GM21381 (cell line): ENCODE data around the gene ATP6V1F.

ENCODE experiments used
- ATAC-seq: cut with Tn5 transposase; IDR thresholded peaks from one replicate; pipeline ENCODE4 v1.9.1; 2021; ENCODE audit warnings: mild to moderate bottlenecking, moderate library complexity; ENCODE audit not compliant: unreplicated experiment

Gene ATP6V1F

DNA sequence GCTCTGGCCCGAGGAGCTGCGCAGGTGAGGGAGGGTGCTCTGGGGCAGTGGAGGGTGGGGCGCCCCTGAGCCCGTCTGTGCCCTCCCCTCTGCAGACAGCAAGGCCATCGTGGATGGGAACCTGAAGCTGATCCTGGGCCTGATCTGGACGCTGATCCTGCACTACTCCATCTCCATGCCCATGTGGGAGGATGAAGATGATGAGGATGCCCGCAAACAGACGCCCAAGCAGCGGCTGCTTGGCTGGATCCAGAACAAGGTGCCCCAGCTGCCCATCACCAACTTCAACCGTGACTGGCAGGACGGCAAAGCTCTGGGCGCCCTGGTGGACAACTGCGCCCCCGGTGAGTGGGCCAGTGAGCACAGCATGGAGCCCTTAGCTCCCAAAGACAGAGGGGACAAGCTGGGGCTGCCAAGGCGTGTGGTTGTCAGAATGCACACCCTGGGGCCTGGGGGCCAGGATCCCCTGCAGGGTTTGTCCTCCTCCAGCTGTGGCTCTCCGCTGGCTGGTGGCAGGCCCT lies 27.4 kb upstream of the ATP6V1F start:
- ATAC-seq = no peak

DNA sequence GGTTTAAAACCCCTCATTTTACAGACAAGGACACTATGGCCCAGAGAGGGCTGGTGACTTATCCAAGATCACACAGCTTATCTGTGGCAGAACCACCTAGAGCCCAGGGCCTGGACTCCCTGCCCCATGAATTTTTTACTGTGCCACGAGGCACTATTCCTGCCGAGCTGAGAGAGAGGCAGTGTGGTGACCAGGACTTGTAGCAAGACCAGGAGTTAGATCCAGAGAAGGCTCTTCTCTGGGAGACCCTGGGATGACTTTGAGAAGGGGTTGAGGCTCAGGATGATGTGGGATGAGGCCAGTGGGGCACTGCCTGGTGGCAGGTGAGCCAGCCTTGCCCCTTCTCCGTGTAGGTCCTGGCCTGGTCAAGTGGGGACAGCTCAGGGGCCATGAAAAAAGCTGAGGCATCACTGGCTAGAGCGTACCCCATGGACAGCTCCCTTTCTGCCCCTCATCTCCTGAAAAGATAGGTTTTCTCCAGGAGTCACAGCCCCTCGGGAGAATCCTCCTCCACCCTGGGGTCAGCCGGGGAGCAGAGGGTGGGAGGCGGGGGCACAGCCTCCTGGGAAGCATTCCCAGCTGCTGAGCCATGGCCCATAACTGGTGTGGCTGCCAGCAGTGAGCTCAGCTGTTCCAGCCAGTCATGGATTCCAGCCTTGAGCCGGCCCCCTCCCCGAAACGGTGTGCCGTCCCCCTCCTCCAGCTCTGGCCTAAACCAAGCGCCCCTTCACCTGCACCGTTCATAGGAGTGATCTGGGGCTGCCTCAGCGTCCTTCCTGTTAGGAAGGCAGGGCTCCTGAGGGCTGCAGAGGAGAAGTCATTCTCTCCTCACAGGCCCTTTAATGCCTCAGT lies 26.6 kb upstream of the ATP6V1F start:
- no peak for ATAC-seq

DNA sequence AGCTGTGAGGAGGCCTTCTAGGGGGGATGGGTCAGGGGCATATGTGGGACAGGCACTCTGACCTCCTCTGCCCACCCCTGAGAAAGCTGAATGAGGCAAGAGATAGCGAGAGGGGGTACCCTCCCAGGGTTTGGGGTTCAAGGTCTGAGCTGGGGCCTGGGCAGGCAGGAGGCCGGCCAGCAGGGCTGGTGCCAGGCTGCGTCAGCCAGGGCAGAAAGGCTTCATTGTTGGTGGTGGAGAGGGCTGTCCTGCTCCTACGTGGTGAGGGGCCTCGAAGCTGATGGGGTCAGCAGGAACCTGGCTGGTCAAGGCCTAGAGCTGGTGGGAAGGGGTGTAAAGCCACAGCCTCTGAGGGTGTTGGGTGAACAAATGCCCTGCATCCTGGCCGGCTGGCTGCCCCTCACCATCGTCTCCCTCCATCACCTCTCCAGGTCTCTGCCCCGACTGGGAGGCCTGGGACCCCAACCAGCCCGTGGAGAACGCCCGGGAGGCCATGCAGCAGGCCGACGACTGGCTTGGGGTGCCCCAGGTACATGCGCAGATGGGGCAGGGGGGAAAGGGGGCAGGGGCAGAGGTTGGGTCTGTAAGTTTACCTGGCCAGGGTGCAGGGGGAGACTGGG lies 25.8 kb upstream of the ATP6V1F start:
- no peak for ATAC-seq

DNA sequence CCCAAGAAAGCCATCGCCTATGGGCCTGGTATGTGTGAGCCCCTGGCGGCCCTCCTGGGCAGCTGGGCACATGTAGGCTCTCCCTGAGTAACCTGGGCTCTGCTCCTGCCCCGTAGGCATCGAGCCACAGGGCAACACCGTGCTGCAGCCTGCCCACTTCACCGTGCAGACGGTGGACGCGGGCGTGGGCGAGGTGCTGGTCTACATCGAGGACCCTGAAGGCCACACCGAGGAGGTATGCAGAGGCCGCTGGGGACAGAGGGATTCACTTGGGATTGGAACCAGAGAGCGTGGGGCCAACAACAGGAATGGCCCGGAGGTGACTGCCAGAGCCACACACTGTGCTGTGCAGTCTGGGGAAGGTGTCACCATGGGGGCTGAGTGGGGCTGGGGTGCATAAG lies 25.1 kb upstream of the ATP6V1F start:
- no peak for ATAC-seq

DNA sequence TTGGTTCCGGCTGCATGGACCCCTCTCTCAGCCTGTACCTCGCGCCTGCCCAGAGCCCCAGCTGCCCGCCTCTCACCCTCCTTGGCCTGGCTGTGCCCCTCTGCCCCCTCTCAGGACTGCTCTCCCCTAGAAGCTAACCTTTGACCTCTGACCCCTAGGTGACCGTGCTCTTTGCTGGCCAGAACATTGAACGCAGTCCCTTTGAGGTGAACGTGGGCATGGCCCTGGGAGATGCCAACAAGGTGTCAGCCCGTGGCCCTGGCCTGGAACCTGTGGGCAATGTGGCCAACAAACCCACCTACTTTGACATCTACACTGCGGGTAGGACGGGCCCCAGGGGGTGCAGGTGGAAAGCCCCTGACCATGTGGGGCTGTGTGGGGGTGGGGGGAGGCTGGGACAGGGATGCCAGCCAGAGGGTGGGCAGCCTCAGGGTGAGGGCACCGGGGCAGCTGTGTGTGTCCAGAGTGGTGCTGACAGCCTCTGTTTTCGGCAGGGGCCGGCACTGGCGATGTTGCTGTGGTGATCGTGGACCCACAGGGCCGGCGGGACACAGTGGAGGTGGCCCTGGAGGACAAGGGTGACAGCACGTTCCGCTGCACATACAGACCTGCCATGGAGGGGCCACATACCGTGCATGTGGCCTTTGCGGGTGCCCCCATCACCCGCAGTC lies 24.4 kb upstream of the ATP6V1F start:
- ATAC-seq = no peak

DNA sequence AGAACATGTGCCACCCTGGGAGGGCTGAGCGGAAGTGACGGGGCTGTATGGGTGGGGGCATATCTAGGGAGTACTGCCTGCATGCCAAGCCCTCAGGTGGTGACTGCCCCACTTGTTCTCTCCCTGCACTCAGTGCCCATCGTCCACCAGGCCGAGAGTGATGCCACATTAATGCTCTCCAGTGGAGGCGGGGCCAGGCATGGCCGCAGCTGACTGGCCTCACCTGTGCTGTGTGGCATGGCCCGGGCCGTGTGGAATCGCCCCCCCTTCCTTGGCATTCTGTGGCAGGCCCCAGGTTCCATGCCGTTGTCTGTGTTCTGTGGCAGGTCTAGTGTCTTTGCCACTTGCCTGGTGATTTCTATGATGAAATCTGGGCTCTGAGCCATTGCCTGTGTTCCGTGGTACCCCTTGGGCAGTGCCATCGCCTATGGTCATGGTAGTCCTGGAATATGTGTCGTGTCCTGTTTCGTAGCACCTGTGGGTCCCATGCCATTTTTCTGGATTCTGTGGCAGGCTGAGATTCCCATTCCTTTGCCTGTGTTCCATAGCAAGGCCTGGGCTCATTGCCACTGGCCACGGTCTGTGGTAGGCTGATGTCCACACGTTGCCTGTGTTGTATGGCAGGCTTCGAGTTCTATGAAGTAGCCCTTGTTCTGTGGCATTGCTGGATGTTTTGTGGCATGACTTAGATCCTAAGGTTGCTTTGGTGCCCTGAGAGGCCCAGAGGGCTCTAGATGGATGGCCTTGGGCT lies 23.5 kb upstream of the ATP6V1F start:
- ATAC-seq = no peak

DNA sequence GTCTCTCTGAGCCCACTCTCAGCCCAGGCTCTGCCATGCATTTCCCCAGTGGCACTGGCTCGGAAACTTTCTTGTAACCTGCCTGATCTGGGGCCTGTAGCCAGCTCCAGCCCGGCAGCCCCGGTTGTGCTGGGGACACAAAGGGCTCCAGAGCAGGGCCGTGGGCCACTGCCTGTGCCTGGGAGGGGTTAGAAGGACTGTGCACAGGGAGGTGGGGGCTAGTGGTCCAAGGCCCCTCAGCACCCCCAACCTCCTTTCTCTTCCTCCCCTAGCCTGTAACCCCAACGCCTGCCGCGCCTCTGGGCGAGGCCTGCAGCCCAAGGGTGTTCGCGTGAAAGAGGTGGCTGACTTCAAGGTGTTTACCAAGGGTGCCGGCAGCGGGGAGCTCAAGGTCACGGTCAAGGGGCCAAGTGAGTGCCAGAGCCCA lies 22.9 kb upstream of the ATP6V1F start:
- no peak for ATAC-seq

DNA sequence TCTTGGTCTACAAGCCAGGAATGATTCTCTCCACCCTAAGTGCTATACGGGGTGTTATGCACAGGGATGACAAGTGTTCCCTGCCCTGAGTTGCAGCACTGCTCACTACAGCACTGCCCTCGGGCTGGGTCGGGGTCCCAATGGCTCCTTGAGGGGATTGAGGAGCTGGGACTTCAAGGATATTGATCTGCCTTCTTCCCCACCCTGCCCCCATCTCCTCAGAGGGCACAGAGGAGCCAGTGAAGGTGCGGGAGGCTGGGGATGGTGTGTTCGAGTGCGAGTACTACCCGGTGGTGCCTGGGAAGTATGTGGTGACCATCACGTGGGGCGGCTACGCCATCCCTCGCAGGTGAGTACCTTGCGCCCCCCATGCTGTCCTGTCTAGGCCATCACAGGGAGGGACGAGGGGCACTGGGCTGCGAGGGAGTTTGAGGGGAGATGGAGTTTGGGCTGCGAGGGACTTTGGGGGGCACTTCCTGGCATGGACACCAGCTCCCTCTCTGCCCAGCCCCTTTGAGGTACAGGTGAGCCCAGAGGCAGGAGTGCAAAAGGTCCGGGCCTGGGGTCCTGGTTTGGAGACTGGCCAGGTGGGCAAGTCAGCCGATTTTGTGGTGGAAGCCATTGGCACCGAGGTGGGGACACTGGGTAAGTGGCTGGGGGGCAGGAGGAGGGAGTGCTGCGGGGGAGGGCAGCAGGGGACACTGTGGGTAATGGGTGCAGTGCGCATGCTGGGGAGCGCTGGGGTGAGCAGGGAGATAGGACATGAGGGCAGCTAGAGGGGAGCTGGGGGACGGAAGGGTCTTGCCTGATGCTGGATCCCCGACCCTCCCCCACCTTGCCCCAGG lies 22.1 kb upstream of the ATP6V1F start:
- no peak for ATAC-seq

DNA sequence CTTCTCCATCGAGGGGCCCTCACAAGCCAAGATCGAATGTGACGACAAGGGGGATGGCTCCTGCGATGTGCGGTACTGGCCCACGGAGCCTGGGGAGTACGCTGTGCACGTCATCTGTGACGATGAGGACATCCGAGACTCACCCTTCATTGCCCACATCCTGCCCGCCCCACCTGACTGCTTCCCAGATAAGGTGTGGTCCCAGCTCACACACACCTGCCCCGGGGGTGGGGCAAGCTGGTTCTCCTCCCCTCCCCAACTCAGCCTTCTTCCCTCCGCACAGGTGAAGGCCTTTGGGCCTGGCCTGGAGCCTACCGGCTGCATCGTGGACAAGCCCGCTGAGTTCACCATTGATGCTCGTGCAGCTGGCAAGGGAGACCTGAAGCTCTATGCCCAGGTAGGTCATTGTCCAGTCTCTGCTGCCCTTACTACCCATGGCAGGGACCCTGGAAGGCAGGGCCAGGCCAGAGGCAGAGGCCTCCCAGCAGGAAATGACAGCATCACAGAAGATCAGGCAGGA lies 21.4 kb upstream of the ATP6V1F start:
- no peak for ATAC-seq

DNA sequence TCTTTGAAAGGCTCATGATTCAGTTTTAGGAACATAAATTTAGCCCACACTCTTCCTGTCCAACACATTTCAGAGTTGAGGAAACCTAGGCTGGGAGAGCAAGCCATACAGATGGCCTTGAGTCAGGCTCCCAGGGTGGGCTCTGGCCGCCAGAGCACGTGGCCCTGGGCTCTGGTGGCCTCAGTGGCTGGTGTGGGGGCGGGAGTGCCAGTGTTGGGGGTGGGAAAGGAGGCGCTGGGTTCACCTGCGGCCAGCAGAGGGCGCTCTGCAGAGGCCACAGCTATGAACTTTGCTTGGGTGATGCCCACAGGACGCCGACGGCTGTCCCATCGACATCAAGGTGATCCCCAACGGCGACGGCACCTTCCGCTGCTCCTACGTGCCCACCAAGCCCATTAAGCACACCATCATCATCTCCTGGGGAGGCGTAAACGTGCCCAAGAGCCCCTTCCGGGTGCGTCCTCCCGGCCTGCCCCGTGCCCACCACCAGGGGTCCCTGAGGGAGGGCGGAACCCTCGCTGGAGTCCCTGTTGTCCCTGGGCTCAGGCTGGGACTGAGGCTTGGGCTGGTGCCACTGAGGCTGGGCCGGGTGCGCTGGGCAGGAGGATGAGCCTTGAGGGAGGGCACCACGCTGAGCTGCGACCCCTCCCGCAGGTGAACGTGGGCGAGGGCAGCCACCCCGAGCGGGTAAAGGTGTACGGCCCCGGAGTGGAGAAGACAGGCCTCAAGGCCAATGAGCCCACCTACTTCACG lies 20.6 kb upstream of the ATP6V1F start:
- peak; percentile 57 for ATAC-seq

DNA sequence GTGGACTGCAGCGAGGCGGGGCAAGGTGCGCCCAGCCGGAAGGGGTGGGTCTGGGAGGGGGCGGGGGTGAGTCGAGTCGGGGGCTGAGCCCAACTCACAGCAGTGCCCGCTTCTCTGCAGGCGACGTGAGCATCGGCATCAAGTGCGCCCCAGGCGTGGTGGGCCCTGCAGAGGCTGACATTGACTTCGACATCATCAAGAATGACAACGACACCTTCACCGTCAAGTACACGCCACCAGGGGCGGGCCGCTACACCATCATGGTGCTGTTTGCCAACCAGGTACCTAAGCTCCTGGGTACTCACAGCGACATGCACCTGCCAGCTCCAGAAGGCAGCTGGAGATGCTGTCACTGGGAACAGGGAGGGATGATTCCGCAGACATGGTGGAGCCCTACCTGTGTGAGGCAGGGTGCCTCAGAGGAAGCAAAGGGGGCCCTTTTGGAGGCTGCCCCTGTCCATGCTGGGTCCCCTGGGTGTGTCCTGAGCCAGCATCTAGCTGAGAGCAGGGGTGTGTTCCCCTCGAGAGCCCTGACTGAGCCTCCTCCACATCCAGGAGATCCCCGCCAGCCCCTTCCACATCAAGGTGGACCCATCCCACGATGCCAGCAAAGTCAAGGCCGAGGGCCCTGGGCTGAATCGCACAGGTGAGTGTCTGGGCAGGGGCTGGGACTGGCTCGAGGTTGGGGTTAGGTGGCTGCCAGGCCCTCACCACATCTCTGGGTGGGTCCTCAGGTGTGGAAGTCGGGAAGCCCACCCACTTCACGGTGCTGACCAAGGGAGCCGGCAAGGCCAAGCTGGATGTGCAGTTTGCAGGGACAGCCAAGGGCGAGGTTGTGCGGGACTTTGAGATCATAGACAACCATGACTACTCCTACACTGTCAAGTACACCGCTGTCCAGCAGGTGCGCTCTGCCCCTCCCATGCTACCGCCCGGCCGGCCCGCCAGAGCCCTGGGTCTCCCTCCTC lies 19.7 kb upstream of the ATP6V1F start:
- ATAC-seq = no peak

DNA sequence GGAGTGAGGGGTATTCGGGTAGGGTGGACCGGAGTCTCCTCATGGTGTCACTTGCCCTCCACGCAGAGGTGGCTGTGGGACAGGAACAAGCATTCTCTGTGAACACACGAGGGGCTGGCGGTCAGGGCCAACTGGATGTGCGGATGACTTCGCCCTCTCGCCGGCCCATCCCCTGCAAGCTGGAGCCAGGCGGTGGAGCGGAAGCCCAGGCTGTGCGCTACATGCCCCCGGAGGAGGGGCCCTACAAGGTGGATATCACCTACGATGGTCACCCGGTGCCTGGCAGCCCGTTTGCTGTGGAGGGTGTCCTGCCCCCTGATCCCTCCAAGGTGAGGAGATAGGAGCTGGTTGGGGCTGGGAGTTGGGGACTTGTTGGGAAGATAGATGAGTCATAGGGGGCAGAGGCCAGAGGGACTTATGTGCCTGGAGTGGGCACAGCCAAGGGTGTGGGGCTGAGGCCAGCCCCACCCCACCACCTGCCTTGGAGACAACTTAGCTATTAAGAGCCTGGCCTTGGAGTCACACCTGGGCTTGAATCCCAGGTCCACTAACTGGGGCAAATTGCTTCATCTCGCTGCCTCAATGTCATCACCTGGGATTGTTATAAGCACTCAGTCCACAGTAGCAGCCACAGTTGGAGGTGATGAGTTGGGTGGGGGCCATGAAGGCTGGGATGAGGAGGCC lies 18.6 kb upstream of the ATP6V1F start:
- ATAC-seq = no peak

DNA sequence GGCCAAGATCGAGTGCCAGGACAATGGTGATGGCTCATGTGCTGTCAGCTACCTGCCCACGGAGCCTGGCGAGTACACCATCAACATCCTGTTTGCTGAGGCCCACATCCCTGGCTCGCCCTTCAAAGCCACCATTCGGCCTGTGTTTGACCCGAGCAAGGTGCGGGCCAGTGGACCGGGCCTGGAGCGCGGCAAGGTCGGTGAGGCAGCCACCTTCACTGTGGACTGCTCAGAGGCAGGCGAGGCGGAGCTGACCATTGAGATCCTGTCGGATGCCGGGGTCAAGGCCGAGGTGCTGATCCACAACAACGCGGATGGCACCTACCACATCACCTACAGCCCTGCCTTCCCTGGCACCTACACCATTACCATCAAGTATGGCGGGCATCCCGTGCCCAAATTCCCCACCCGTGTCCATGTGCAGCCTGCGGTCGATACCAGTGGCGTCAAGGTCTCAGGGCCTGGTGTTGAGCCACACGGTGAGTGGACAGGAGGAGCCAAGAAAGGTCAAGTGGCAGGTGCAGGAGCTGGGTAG lies 17.8 kb upstream of the ATP6V1F start:
- no peak for ATAC-seq

DNA sequence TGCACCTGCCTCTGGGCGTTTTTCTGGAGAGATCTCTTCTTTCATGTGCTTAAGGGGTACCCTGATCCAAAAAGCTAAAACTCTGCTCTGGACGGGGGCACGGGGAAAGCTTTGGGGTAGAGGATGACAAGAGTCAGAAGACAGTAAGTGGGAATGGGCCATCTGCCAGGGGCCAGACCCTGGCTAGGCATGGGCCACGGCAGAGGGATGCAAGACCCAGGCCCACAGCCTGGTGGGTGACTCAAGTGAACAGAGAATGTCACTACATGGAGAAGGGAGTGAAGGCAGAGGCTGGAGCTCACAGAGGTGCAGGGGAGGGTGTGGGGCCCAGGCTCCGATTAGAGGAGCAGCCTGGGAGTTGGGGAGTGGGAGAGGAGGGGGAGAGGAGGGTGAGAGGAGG lies 17.2 kb upstream of the ATP6V1F start:
- ATAC-seq = no peak

DNA sequence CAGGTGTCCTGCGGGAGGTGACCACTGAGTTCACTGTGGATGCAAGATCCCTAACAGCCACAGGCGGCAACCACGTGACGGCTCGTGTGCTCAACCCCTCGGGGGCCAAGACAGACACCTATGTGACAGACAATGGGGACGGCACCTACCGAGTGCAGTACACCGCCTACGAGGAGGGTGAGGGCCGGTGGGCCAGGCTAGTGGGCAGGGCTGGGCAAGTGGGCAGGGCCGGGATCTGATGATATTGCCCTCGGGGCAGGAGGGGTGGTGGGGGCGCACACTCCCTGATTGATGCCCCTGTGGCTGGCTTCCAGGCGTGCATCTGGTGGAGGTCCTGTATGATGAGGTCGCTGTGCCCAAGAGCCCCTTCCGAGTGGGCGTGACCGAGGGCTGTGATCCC lies 16.7 kb upstream of the ATP6V1F start:
- ATAC-seq = no peak

DNA sequence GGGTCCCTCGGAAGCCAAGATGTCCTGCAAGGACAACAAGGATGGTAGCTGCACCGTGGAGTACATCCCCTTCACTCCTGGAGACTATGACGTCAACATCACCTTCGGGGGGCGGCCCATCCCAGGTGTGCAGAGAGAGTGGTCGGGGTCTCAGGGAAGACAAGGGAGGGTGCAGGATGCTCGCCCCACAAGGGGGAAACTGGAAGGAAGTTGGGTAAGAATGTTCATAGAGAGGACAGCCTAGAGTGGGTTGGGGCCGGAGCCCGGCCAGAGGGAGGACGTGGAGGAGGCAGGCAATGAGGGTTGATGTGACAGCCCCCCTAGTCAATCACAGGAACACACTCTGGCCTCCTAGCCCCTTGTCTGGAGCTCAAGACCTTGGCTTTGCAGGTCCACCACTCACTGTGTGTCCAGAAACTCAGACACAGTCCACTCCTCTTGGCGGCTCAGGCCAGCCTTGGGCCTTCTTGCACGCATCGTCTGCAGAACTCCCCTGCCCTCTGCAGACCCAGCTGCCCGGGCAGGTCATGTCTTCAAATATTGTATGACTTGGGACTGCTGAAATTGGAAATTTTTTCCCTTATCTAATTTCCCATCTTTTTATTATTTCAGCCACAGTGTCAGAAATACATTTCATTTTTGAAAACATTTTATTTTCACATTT lies 15.7 kb upstream of the ATP6V1F start:
- no peak for ATAC-seq
